HepG2 (cell line): ENCODE measurements around the gene JPH3. TPM values are rescaled to one million over a fixed set of nuclear protein-coding genes. Genes with fewer than 3 reads are reported as not detected.

ENCODE experiments used
- ATAC-seq: fragments of 200-7000 bp; cut with Tn5 transposase; 3 replicates; pipeline ENCODE4 v1.9.1; 2020; ENCODE audit warnings: mild to moderate bottlenecking, moderate library complexity
- BruUV-seq: library from RNA; stranded (reverse); fragments of 400-500 nt; replicated peaks from 2 replicates; lab custom pipeline; 2021; lab: Mats Ljungman, UMichigan
- CTCF ChIA-PET: fragments of 300-600 bp; formaldehyde crosslinking; extraction: SDS; loops from one replicate; lab custom pipeline; 2021; ENCODE audit warnings: low total read pairs, inconsistent platforms, low intra/inter-chr PET ratio; lab: Yijun Ruan, JAX
- POLR2A ChIA-PET: fragments of 350-600 bp; sonication (Branson Sonifier 250); formaldehyde crosslinking; loops from one replicate; lab custom pipeline; 2020; ENCODE audit warnings: antibody characterized with exemption, inconsistent platforms; lab: Yijun Ruan, JAX
- DNase-seq: peaks from one replicate; pipeline ENCODE4 v3.0.0-alpha.2; 2015; ENCODE audit warnings: low spot score
- FAIRE-seq: peaks from 3 replicates; lab custom pipeline; 2011; peaks lifted over from hg19 to GRCh38; lab: Jason Lieb, UNC
- H2AFZ ChIP-seq: one replicate; pipeline ENCODE4 v1.6.1; 2011; ENCODE audit warnings: low read length, inconsistent platforms
- H3K27ac ChIP-seq: fragments of 300-600 bp; 3 replicates; pipeline ENCODE4 v1.8.0; 2011; ENCODE audit warnings: mixed run types, mild to moderate bottlenecking, mixed read lengths, low read length, inconsistent platforms; ENCODE audit not compliant: insufficient read depth; ENCODE audit errors: extremely low read length
- H3K27me3 ChIP-seq, 2 experiments: fragments of 200-600 bp in 1 of 2; 2 replicates in 1 of 2; 3 replicates in 1 of 2; pipeline versions ENCODE4 v1.6.0 to v1.8.0; 2011; ENCODE audit warnings: low read length in 2 of 2, mild to moderate bottlenecking in 2 of 2, moderate library complexity in 2 of 2, inconsistent platforms in 1 of 2; ENCODE audit not compliant: insufficient read depth in 2 of 2, control insufficient read depth in 1 of 2
- H3K36me3 ChIP-seq, 2 experiments: fragments of 200-600 bp in 1 of 2; replicated peaks in 1 of 2; 2 replicates in 1 of 2; 3 replicates in 1 of 2; pipeline versions ENCODE4 v1.5.1 to v1.8.0; 2011; ENCODE audit warnings: low read length in 2 of 2, inconsistent platforms in 1 of 2; ENCODE audit not compliant: insufficient read depth in 2 of 2, control insufficient read depth in 1 of 2
- H3K4me1 ChIP-seq: 2 replicates; pipeline ENCODE4 v1.5.1; 2012; ENCODE audit warnings: low read length, inconsistent platforms; ENCODE audit not compliant: insufficient read depth
- H3K4me2 ChIP-seq: 2 replicates; pipeline ENCODE4 v1.6.0; 2011; ENCODE audit warnings: low read depth, low read length, inconsistent platforms
- H3K4me3 ChIP-seq, 3 experiments: fragments of 200-600 bp in 1 of 3; sonication (generic), shearing (Covaris generic) in 1 of 3; replicated peaks in 1 of 3; 2 replicates each; pipeline ENCODE4 v1.5.1; 2011 to 2016; ENCODE audit warnings: low read length in 3 of 3, inconsistent platforms in 2 of 3, low read depth in 2 of 3, mild to moderate bottlenecking in 2 of 3, control low read depth in 1 of 3, mixed read lengths in 1 of 3; ENCODE audit not compliant: insufficient read depth in 1 of 3
- H3K79me2 ChIP-seq: one replicate; pipeline ENCODE4 v1.6.1; 2011; ENCODE audit warnings: low read length, inconsistent platforms; ENCODE audit not compliant: insufficient read depth
- H3K9ac ChIP-seq: 2 replicates; pipeline ENCODE4 v1.6.0; 2011; ENCODE audit warnings: mild to moderate bottlenecking, low read depth, low read length, inconsistent platforms; ENCODE audit not compliant: insufficient read depth
- H3K9me3 ChIP-seq: 2 replicates; pipeline ENCODE4 v1.5.1; 2012; ENCODE audit warnings: mild to moderate bottlenecking, low read length
- H4K20me1 ChIP-seq: 2 replicates; pipeline ENCODE4 v1.6.0; 2011; ENCODE audit warnings: inconsistent platforms, mild to moderate bottlenecking, low read length, moderate library complexity; ENCODE audit not compliant: insufficient read depth
- EEA1 ChIP-seq: sonication (generic); formaldehyde crosslinking; IDR thresholded peaks from 2 replicates; pipeline ENCODE4 v1.5.1; 2020; ENCODE audit warnings: mild to moderate bottlenecking, missing genetic modification reagents, borderline replicate concordance
- FOXK1 ChIP-seq: sonication (generic); formaldehyde crosslinking; IDR thresholded peaks from 2 replicates; pipeline ENCODE4 v1.4.0; 2020; ENCODE audit warnings: low read depth, missing genetic modification reagents, borderline replicate concordance
- HMG20A ChIP-seq: IDR thresholded peaks from 2 replicates; pipeline ENCODE4 v1.6.1; 2016; ENCODE audit warnings: borderline replicate concordance
- ISX ChIP-seq: sonication (generic); formaldehyde crosslinking; conservative IDR thresholded peaks from 2 replicates; pipeline ENCODE4 v1.5.0; 2020; ENCODE audit warnings: missing genetic modification reagents
- MLLT10 ChIP-seq: sonication (generic); formaldehyde crosslinking; IDR thresholded peaks from 2 replicates; pipeline ENCODE4 v1.4.0; 2020; ENCODE audit warnings: missing genetic modification reagents
- NR2F1 ChIP-seq, 2 experiments: fragments of 450-650 bp in 1 of 2; formaldehyde crosslinking in 1 of 2; IDR thresholded peaks; 2 replicates each; pipeline versions ENCODE4 v1.5.0 to v1.6.1; 2016 to 2020; ENCODE audit warnings: mild to moderate bottlenecking in 1 of 2, missing compliant biosample characterization in 1 of 2, missing genetic modification reagents in 1 of 2, moderate library complexity in 1 of 2
- SAP130 ChIP-seq: IDR thresholded peaks from 2 replicates; pipeline ENCODE4 v1.6.1; 2016; ENCODE audit warnings: low read depth
- SRSF9 ChIP-seq: fragments of 200-400 bp; formaldehyde crosslinking; IDR thresholded peaks from 2 replicates; pipeline ENCODE4 v1.6.1; 2018; ENCODE audit warnings: borderline replicate concordance, mild to moderate bottlenecking, low read depth, low read length; ENCODE audit not compliant: insufficient read depth, poor library complexity, severe bottlenecking
- YY1 ChIP-seq: IDR thresholded peaks from 2 replicates; pipeline ENCODE4 v1.6.1; 2011; ENCODE audit warnings: low read length, low read depth, moderate library complexity, mild to moderate bottlenecking; ENCODE audit not compliant: insufficient read depth, insufficient replicate concordance
- ZNF510 ChIP-seq: sonication (generic); formaldehyde crosslinking; IDR thresholded peaks from 2 replicates; pipeline ENCODE4 v1.4.0; 2020; ENCODE audit warnings: low read depth, mild to moderate bottlenecking, missing genetic modification reagents
- ZNF746 ChIP-seq: sonication (generic); formaldehyde crosslinking; IDR thresholded peaks from 2 replicates; pipeline ENCODE4 v1.8.0; 2022; ENCODE audit warnings: mild to moderate bottlenecking, missing genetic modification reagents
- ZNF766 ChIP-seq: sonication (generic); formaldehyde crosslinking; IDR thresholded peaks from 2 replicates; pipeline ENCODE4 v1.5.0; 2020; ENCODE audit warnings: missing genetic modification reagents, borderline replicate concordance
- WGBS: methylation state at CpG from one replicate; pipeline ENCODE4 v1.1.6; 2017; ENCODE audit warnings: low lambda C conversion rate; 5-methylcytosine and 5-hydroxymethylcytosine counted together
- in situ Hi-C: cut with HindIII; loops from 2 replicates; pipeline ENCODE4 v1.10.0; 2017; ENCODE audit warnings: low pct_unique_long_range_greater_than_20kb; ENCODE audit not compliant: extremely low pct_ligation_motif_present
- intact Hi-C: fragments of 100-400 bp; cut with micrococcal nuclease; formaldehyde crosslinking; loops from one replicate; pipeline ENCODE4 v1.10.0; 2022; ENCODE audit not compliant: unreplicated experiment
- polyA plus RNA-seq, 8 experiments: library from polyadenylated mRNA; depleted of rRNA in 3 of 8; stranded (reverse) in 7 of 8; unstranded in 1 of 8; fragments of >200 nt; fragmentation: Illumina TruSeq in 4 of 8; extraction: Trizol in 4 of 8; gene quantifications; 2 replicates each; pipeline versions ENCODE4 v1.2.1 to v1.2.3, GENCODE V29; 2011 to 2016; ENCODE audit warnings: low read depth in 4 of 8, missing spikeins in 1 of 8, mixed read lengths in 1 of 8; ENCODE audit not compliant: insufficient read depth in 1 of 8
- total RNA-seq, 5 experiments: library from RNA; depleted of rRNA; stranded (reverse); fragments of >200 nt; fragmentation: Illumina TruSeq; extraction: Trizol; gene quantifications; 2 replicates each; pipeline ENCODE4 v1.2.3, GENCODE V29; 2016; ENCODE audit warnings: low read depth in 1 of 5
- TF ChIP-seq, protein P1 (sequence below): sonication (generic); formaldehyde crosslinking; IDR thresholded peaks from 2 replicates; pipeline ENCODE4 v1.5.0; 2020; ENCODE audit warnings: mild to moderate bottlenecking, missing genetic modification reagents

The JPH3 gene
- total and polyA plus RNA-seq, 2 of the 13 experiments (the other 11 are each of a cell fraction or from before 2014, with no cell fraction given) = not detected

DNA sequence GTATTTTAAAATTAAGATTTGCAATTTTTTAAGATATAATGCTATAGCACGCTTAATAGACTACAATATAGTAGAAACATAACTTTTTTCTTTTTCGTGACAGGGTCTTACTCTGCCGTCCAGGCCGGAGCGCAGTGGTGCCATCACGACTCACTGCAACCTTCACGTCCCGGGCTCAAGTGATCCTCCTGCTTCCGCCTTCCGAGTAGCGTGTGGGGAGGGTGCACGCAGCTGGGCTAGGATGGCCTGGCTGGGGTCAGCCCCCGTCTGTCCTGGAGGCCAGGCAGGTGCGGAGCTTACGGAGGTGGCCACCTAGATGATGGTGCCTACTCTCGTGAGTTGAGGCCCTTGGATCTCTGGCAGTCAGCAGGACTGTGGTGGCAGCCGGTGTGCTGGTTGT, 50.1 kb downstream of the JPH3 start:
- FAIRE-seq (no peak), DNase-seq (no peak), ATAC-seq (no peak)
- in situ Hi-C loops (no loop called here), intact Hi-C loops (no loop called here)
- peaks cover 34 to 83% of the 10 kb centered on the region in 2 experiments for H3K27me3 ChIP-seq
- no peaks in the 10 kb centered on the region for H3K36me3 ChIP-seq
- POLR2A ChIA-PET = no interaction called here
- WGBS = 63% methylated on average over 16 of the region's 17 CpGs
- no peaks in the 10 kb centered on the region; the same call in 1 of the 2 replicates for H4K20me1 ChIP-seq
- no peaks in the 10 kb centered on the region for H3K79me2 ChIP-seq
- H3K4me3 ChIP-seq = no peak overlapping the region
- H3K27ac ChIP-seq = no peak overlapping the region
- H3K4me1 ChIP-seq = no peaks in the 10 kb centered on the region
- no TSS peak for BruUV-seq
- TF ChIP-seq MLLT10 (CRISPR knock-in tag) (no peak), ZNF766 (CRISPR knock-in tag) (no peak), EEA1 (no peak), SRSF9 (no peak), ZNF746 (no peak), ZNF510 (CRISPR knock-in tag) (no peak), HMG20A (no peak), YY1 (no peak), NR2F1 (CRISPR knock-in tag; IDR thresholded peaks at IDR 0.05) (no peak), FOXK1 (CRISPR knock-in tag) (no peak), ISX (CRISPR knock-in tag) (no peak), SAP130 (no peak)
- TF ChIP-seq, protein P1, sequence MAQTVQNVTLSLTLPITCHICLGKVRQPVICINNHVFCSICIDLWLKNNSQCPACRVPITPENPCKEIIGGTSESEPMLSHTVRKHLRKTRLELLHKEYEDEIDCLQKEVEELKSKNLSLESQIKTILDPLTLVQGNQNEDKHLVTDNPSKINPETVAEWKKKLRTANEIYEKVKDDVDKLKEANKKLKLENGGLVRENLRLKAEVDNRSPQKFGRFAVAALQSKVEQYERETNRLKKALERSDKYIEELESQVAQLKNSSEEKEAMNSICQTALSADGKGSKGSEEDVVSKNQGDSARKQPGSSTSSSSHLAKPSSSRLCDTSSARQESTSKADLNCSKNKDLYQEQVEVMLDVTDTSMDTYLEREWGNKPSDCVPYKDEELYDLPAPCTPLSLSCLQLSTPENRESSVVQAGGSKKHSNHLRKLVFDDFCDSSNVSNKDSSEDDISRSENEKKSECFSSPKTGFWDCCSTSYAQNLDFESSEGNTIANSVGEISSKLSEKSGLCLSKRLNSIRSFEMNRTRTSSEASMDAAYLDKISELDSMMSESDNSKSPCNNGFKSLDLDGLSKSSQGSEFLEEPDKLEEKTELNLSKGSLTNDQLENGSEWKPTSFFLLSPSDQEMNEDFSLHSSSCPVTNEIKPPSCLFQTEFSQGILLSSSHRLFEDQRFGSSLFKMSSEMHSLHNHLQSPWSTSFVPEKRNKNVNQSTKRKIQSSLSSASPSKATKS = no peak
- H3K9ac ChIP-seq = no peak overlapping the region
- H3K4me2 ChIP-seq = no peak overlapping the region
- CTCF ChIA-PET = no interaction called here
- no peaks in the 10 kb centered on the region for H3K9me3 ChIP-seq
- H2AFZ ChIP-seq = no peak overlapping the region
